Hematopoietic multipotent progenitor cell treated with erythropoietin and hydrocortisone succinate and interleukin-3 and kit ligand, for 8 days (in vitro differentiated cells): Measurements from ENCODE around the gene PHKB.

Source experiments
- DNase-seq: peaks from one replicate; pipeline ENCODE4 v3.0.0-alpha.2; 2015

Gene PHKB

DNA sequence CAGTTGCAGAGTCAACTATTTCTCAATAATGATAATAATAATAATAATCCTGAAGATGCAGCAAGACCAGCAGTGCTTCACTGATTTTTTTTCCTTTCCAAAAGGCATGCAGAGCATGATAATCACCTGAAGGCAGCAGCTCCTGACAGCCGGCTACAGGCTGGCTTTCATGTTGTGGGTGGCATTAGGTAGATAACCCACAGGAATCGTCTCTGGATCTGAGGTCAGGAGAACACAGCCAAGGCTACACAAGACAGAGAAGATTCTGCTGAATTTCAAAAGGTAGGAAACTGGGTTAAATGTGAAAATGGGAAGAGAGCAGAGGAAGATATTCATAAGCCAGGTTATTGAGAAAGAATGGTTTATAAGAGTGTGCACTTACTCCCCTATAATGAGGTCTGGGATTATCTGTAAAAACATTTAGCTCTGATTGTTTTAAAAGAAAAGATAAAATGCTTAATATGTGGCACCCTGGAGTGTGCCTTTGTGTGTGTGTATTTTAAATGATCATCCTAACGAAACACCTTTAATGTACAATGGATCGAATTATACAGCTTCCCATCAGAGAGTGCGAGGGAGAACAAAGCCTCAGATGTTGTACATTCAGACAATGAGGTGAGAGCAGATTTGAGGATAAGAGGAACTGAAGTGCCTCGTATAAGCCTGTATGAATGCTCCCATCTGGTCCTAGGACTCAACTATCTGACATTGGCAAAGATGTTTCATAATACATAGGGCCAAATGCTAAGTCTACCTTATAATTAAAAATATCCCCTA lies 273.1 kb downstream of the PHKB start:
- no peak for DNase-seq

DNA sequence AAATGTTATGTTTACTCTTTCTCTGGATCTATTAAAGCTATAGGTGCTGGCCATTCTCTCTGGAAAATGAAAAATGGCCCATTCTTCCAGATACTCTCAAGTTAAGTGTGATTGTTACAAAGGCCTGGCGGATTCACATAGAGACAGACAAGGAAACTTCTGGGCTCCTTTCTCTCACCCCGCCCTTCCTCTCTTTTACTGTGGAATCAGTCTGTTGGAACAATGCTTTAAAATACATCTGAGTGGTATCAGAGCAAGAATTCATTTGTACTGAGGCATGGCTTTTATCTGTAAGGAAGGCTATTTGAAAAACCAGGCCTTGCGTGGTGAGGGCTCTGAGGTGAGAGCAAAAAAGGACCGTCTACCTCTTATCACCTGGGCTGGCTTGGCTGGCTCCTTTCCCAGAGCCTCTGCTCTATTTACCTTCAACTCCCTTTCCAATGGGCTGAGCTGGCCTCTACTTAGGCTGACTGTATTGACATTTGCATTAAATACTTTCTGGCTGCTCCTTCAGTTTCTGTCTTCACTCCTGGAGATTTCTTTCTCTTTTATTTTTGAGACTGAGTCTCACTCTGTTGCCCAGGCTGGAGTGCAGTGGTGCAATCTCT lies 274.0 kb downstream of the PHKB start:
- no peak for DNase-seq

DNA sequence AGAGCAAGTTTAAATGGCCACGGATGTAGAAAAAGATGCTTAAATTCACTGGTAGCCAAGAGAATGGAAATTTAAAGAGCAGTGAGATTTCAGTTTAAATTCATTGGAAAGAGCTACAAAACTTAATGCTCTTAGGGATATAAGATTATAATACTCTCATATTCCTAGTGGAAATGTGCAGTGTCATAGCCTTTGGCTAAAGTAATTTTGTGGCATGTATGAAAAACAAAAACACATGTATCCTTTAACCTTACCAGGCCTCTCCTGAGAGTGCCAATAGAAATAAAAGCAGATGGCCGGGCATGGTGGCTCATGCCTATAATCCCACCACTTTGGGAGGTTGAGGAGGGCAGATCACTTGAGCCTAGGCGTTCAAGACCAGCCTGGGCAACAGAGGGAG lies 289.2 kb downstream of the PHKB start:
- no peak for DNase-seq
